ENCODE results near the gene PPP1CC. TPM values are rescaled to one million over a fixed set of nuclear protein-coding genes. Genes with fewer than 3 reads are reported as not detected.

PPP1CC gene
- total RNA-seq, 6 experiments from 2014 or later: 32.8 to 51.7 (median 36.2) TPM

DNA sequence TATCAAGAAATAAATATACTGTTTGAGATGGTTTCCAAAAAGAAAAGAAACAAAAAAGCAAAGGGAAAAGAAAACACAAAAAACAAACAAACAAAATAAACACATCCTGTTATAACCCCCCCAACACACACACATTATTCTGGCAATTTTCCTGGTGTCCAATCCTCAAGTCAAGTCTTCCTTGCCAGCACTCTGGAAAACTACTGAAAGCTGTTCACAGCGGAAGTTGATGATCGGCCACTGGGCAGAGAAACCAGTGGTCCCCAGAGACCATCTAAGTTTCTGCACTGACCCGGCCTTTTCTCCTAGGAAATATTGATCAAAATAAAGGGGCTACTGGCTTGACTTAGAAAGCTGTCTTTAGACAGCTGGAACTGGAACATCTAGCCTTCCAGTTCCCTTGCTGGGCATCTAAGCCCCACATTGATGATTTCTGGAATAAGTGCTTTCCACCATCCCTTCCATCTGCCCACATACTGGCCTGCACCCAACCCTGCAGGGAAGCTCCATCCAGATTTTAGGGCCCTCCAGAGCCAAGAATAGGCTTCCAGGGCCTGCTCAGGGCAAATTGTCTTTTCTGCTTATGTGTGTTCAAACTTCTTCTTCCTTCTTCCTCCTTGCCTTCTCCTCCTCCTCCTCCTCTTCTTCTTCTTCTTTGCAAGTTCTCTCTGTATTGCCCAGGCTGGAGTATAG is 11.6 kb upstream of the PPP1CC start:
- TF ChIP-seq, protein P1, sequence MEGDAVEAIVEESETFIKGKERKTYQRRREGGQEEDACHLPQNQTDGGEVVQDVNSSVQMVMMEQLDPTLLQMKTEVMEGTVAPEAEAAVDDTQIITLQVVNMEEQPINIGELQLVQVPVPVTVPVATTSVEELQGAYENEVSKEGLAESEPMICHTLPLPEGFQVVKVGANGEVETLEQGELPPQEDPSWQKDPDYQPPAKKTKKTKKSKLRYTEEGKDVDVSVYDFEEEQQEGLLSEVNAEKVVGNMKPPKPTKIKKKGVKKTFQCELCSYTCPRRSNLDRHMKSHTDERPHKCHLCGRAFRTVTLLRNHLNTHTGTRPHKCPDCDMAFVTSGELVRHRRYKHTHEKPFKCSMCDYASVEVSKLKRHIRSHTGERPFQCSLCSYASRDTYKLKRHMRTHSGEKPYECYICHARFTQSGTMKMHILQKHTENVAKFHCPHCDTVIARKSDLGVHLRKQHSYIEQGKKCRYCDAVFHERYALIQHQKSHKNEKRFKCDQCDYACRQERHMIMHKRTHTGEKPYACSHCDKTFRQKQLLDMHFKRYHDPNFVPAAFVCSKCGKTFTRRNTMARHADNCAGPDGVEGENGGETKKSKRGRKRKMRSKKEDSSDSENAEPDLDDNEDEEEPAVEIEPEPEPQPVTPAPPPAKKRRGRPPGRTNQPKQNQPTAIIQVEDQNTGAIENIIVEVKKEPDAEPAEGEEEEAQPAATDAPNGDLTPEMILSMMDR (IDR thresholded peaks at IDR 0.05): no peak
- no peak for TF ChIP-seq POLR2A (IDR thresholded peaks at IDR 0.05)
- no peaks in the 10 kb centered on the region for H3K36me3 ChIP-seq
- WGBS (ENCODE audit: insufficient coverage, low coverage, low lambda C conversion rate, missing lambda C conversion rate): 100% methylated on average over 1 of the region's 3 CpGs
- no peak overlapping the region for H3K4me3 ChIP-seq
- ATAC-seq: no peak
- H3K27me3 ChIP-seq: no peaks in the 10 kb centered on the region
- no peaks in the 10 kb centered on the region for H3K9me3 ChIP-seq
- no peak for DNase-seq
- no peak overlapping the region for H3K27ac ChIP-seq
- intact Hi-C loops (cut with DNase I): no loop called here
- no peaks in the 10 kb centered on the region for H3K4me1 ChIP-seq

DNA sequence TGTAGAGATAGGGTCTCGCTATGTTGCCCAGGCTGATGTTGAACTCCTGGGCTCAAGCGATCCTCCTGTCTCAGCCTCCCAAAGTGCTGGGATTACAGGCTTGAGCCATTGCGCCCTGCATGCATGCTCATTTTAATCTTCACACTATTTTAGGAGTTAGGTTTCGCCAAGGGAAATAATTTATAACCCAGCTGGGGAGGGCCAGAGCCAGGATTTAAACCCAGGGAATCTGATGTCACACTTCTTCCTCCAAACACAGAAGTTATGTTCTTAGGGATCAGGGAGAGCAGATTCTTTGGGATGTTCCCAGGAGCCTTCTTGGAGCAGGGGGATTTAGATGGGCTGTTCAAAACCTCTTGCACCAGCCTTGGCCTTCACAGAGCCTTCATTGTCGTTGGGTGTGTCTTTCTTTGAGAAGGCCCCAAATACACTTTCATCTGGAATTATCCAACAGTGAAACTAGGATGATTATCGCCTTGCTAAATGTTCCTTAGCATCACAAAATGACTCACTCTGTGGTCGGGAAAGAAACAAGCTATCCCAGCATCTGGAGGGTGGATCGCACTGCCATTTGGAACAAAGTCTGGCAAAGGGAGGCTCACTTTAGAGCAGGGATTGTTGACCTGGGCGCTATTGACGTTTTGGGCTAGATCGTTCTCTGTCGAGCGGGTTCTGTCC is 8.2 kb upstream of the PPP1CC start:
- DNase-seq: no peak
- H3K27ac ChIP-seq: no peak overlapping the region
- no peaks in the 10 kb centered on the region for H3K4me1 ChIP-seq
- ATAC-seq: no peak
- no peak for TF ChIP-seq POLR2A (IDR thresholded peaks at IDR 0.05)
- TF ChIP-seq, protein P1 (IDR thresholded peaks at IDR 0.05): no peak
- intact Hi-C loops (cut with DNase I): no loop called here
- H3K4me3 ChIP-seq: no peak overlapping the region
- no peaks in the 10 kb centered on the region for H3K27me3 ChIP-seq
- 90% methylated on average over 6 of the region's 13 CpGs for WGBS (ENCODE audit: insufficient coverage, low coverage, low lambda C conversion rate, missing lambda C conversion rate)
- no peaks in the 10 kb centered on the region for H3K9me3 ChIP-seq
- H3K36me3 ChIP-seq: no peaks in the 10 kb centered on the region

DNA sequence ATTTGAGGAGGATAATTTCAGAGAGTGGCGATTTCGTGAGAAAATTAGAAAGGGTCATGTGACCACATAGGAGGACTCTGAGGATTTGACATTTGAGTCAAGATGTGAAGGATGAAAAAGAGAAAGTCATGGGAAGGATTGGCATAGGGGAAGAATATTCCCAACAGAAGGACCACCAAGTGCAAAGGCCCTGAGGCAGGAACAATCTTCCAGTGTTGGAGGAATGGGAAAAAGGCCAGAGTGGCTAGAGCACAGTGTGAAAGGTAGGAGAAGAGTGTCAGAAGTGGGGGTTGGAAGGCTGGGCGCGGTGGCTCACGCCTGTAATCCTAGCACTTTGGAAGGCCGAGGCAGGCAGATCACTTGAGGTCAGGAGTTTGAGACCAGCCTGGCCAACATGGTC is 3.9 kb upstream of the PPP1CC start:
- TF ChIP-seq, protein P1 (IDR thresholded peaks at IDR 0.05): no peak
- no peak for TF ChIP-seq POLR2A (IDR thresholded peaks at IDR 0.05)
- DNase-seq (no peak), ATAC-seq (no peak)
- Histone ChIP-seq H3K4me1 (peaks cover 0 to 17% (median 8%) of the 10 kb centered on the region in 4 donors), H3K9me3 (no peaks in the 10 kb centered on the region), H3K4me3 (no peak overlapping the region), H3K27ac (no peak overlapping the region), H3K27me3 (no peaks in the 10 kb centered on the region), H3K36me3 (no peaks in the 10 kb centered on the region)
- 88% methylated on average over 4 of the region's 6 CpGs for WGBS (ENCODE audit: insufficient coverage, low coverage, low lambda C conversion rate, missing lambda C conversion rate)
- intact Hi-C loops (cut with DNase I): no loop called here

DNA sequence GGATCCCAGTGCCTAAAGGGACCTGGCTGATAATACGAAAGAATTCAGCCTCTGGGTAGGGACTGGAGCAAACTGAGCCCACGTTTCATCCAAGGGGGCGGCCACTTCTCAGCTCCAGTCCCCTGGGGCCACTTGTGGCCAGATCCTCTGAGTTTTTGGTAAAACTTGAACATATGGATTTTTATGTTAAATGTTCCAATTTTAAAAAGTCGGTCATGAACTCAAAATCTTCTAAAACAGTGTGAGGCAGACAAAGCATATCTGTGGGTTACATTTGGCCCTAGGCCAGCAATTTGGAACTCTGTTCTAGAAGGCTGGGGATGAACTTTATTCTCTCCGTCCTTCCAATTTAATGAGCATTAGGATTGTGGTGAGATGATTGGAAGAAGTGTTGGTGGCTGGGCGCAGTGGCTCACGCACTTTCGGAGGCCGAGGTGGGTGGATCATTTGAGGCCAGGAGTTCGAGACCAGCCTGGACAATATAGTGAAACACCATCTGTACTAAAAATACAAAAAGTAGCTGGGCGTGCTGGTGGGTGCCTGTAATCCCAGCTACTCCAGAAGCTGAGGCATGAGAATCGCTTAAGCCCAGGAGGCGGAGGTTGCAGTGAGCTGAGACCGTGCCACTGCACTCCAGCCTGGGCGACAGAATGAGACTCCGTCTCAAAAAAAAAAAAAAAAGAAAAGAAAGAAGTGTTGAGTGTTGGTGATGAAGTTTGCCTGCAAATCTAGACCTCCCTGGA is 3.0 kb upstream of the PPP1CC start:
- intact Hi-C loops (cut with DNase I): no loop called here
- no peaks in the 10 kb centered on the region for H3K9me3 ChIP-seq
- WGBS (ENCODE audit: insufficient coverage, low coverage, low lambda C conversion rate, missing lambda C conversion rate): 79% methylated on average over 15 of the region's 16 CpGs
- no peak overlapping the region for H3K4me3 ChIP-seq
- no peaks in the 10 kb centered on the region for H3K36me3 ChIP-seq
- H3K27me3 ChIP-seq: no peaks in the 10 kb centered on the region
- H3K4me1 ChIP-seq: peaks cover 0 to 23% (median 9%) of the 10 kb centered on the region in 4 donors
- TF ChIP-seq, protein P1 (IDR thresholded peaks at IDR 0.05): no peak
- no peak for TF ChIP-seq POLR2A (IDR thresholded peaks at IDR 0.05)
- ATAC-seq (no peak), DNase-seq (peak in 1 of 3 donors; percentile 25)
- H3K27ac ChIP-seq: no peak overlapping the region

Measured in right lobe of liver (tissue), 6 donors.